ENCODE results near the gene GAB1. TPM values are rescaled to one million over a fixed set of nuclear protein-coding genes. Genes with fewer than 3 reads are reported as not detected.

GAB1 gene
- total and polyA plus RNA-seq, 2 of the 8 experiments (the other 6 are each of a cell fraction or from before 2014, with no cell fraction given), result 6.8 to 21.3 TPM

DNA sequence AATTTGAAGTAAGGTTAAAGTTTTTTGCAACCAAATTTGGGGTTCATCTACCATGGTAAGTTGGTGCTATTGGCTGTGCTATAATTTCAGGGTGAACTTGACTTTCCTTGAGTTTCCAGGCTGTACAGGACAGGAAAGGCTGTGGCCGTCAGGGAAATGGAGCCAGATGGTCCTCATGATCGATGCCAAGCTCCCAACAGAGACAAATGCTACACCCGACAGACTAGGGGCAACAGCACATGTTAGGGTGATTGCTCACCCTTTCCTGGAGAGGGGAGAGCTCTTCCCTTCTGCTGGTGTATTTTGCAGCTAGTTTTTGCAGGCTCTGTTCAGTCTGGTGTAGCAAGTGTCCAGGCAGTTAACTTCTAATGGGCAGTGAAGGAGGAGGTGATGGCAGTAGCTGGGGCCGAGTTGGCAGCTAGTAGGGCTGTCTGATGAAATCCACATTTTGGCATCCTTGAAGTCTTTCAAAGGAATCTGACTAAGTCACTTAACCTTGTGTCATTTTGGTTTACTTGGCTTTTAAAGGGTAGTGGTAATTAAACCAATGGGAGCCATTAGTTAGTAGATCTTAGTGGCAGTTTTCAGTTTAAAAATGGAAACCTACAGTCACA, 47.8 kb downstream of the GAB1 start (continued):
- TF ChIP-seq, protein P1, sequence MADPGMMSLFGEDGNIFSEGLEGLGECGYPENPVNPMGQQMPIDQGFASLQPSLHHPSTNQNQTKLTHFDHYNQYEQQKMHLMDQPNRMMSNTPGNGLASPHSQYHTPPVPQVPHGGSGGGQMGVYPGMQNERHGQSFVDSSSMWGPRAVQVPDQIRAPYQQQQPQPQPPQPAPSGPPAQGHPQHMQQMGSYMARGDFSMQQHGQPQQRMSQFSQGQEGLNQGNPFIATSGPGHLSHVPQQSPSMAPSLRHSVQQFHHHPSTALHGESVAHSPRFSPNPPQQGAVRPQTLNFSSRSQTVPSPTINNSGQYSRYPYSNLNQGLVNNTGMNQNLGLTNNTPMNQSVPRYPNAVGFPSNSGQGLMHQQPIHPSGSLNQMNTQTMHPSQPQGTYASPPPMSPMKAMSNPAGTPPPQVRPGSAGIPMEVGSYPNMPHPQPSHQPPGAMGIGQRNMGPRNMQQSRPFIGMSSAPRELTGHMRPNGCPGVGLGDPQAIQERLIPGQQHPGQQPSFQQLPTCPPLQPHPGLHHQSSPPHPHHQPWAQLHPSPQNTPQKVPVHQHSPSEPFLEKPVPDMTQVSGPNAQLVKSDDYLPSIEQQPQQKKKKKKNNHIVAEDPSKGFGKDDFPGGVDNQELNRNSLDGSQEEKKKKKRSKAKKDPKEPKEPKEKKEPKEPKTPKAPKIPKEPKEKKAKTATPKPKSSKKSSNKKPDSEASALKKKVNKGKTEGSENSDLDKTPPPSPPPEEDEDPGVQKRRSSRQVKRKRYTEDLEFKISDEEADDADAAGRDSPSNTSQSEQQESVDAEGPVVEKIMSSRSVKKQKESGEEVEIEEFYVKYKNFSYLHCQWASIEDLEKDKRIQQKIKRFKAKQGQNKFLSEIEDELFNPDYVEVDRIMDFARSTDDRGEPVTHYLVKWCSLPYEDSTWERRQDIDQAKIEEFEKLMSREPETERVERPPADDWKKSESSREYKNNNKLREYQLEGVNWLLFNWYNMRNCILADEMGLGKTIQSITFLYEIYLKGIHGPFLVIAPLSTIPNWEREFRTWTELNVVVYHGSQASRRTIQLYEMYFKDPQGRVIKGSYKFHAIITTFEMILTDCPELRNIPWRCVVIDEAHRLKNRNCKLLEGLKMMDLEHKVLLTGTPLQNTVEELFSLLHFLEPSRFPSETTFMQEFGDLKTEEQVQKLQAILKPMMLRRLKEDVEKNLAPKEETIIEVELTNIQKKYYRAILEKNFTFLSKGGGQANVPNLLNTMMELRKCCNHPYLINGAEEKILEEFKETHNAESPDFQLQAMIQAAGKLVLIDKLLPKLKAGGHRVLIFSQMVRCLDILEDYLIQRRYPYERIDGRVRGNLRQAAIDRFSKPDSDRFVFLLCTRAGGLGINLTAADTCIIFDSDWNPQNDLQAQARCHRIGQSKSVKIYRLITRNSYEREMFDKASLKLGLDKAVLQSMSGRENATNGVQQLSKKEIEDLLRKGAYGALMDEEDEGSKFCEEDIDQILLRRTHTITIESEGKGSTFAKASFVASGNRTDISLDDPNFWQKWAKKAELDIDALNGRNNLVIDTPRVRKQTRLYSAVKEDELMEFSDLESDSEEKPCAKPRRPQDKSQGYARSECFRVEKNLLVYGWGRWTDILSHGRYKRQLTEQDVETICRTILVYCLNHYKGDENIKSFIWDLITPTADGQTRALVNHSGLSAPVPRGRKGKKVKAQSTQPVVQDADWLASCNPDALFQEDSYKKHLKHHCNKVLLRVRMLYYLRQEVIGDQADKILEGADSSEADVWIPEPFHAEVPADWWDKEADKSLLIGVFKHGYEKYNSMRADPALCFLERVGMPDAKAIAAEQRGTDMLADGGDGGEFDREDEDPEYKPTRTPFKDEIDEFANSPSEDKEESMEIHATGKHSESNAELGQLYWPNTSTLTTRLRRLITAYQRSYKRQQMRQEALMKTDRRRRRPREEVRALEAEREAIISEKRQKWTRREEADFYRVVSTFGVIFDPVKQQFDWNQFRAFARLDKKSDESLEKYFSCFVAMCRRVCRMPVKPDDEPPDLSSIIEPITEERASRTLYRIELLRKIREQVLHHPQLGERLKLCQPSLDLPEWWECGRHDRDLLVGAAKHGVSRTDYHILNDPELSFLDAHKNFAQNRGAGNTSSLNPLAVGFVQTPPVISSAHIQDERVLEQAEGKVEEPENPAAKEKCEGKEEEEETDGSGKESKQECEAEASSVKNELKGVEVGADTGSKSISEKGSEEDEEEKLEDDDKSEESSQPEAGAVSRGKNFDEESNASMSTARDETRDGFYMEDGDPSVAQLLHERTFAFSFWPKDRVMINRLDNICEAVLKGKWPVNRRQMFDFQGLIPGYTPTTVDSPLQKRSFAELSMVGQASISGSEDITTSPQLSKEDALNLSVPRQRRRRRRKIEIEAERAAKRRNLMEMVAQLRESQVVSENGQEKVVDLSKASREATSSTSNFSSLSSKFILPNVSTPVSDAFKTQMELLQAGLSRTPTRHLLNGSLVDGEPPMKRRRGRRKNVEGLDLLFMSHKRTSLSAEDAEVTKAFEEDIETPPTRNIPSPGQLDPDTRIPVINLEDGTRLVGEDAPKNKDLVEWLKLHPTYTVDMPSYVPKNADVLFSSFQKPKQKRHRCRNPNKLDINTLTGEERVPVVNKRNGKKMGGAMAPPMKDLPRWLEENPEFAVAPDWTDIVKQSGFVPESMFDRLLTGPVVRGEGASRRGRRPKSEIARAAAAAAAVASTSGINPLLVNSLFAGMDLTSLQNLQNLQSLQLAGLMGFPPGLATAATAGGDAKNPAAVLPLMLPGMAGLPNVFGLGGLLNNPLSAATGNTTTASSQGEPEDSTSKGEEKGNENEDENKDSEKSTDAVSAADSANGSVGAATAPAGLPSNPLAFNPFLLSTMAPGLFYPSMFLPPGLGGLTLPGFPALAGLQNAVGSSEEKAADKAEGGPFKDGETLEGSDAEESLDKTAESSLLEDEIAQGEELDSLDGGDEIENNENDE (IDR thresholded peaks at IDR 0.05; ENCODE audit: insufficient replicate concordance, low read length), result no peak
- no peak for TF ChIP-seq NANOG (IDR thresholded peaks at IDR 0.05; ENCODE audit: insufficient read depth, low read depth, low read length, poor library complexity, severe bottlenecking)
- TF ChIP-seq, protein P2, sequence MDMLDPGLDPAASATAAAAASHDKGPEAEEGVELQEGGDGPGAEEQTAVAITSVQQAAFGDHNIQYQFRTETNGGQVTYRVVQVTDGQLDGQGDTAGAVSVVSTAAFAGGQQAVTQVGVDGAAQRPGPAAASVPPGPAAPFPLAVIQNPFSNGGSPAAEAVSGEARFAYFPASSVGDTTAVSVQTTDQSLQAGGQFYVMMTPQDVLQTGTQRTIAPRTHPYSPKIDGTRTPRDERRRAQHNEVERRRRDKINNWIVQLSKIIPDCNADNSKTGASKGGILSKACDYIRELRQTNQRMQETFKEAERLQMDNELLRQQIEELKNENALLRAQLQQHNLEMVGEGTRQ (IDR thresholded peaks at IDR 0.05; ENCODE audit: low read length), result no peak
- TF ChIP-seq CBX5 (IDR thresholded peaks at IDR 0.05; ENCODE audit: low read depth, low read length), result no peak
- TF ChIP-seq, protein P3, sequence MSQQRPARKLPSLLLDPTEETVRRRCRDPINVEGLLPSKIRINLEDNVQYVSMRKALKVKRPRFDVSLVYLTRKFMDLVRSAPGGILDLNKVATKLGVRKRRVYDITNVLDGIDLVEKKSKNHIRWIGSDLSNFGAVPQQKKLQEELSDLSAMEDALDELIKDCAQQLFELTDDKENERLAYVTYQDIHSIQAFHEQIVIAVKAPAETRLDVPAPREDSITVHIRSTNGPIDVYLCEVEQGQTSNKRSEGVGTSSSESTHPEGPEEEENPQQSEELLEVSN (IDR thresholded peaks at IDR 0.05), result no peak
- TF ChIP-seq GABPA (IDR thresholded peaks at IDR 0.05; ENCODE audit: borderline replicate concordance, insufficient read depth, low read length), result no peak
- no peak for TF ChIP-seq SIX5 (IDR thresholded peaks at IDR 0.05; ENCODE audit: low read depth, low read length)
- no peak for TF ChIP-seq JUN (IDR thresholded peaks at IDR 0.05; ENCODE audit: low read depth, low read length)
